NCI-H146 treated with DMSO at 0.1 percent for 48 hours (cell line): ENCODE data around the gene ATMIN.
A peak's percentile ranks its signal among the peaks of the same experiment; 100 is the strongest.

Experiments used
- DNase-seq: peaks from one replicate; lab custom pipeline; 2025; ENCODE audit not compliant: unreplicated experiment; lab: John Stamatoyannopoulos, UW

Gene ATMIN

DNA sequence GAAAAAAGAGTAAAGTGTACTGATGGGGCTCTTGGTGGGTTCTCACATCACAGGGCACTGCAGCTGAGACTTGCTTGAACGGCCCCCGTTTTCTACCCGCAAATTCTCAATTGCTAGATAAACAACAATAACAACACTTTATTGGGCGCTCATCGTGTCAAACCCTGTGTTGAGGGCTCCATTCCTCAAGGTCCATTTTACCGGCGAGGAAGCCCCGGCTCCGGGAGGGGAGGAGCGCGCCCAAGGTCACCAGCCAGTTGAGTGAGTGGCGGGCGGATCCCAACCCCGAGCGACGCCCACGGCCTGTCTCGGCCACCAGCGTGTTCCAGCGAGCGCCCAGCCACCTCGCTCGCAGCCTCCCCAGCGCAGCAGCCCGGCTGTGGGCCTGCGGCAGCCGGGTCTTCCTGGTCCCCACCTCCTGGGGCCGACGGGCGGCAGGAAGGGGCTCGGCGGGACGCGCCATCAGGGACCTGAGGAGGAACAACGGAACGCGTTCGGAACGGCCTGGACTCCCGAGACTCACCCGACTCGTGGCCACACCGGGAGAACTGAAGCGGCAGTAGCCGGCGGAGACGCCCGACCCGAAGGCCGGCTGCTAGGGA is 29.3 kb upstream of the ATMIN start:
- peak; percentile 30 for DNase-seq

DNA sequence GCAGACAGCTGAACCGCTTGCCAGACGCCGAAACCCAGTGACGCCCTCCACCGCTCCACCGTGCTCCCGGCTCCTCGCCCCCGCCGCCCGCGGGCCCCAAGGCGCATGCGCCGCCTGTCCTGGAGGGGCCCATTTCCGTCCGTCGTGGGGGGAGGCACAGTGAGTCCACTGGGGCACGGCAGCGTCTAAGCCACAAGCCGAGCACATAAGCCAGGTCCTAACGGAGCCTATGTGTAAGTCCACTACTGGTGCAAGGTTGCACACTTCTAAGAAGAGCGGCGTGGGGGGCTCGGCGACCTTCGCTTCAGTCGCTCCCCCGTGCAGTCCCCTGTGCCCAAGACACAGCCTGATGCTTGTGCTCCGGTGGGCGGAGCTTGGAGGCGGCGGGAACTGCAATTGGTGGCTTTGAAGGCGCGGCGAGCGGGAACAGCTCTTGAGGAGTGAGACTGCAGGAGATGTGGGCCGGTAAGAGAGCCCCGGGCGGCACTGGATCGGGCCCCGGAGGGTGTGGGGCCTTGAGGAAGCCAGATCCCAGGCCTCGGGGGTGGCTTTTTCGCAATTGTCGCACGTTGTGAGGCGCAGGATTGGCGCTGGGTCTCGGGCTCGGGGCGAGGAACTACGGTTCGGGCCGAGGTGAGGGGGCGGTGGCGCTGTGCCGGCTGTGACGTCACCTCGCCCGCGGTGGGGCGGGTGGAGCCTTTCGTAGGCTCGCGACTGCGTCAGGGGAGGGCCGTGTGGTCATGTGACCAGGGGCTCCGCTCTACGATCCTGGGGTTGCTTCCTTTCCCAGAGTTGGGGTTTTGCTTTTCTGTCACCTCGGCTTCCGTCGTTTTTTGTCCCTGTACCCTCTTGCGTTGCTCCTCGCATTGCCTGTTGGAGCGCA is 28.6 kb upstream of the ATMIN start, which contains the start of the genes CENPN and CMC2:
CENPN (plus strand) TSS at position 402 of the 883 bp plus-strand sequence. CDS start 4,726 bp downstream, outside the sequence.
CMC2 (minus strand) TSS at position 73 of the 883 bp plus-strand sequence. CDS start 9,491 bp downstream, outside the sequence.
- peak; percentile 78 for DNase-seq

- DNase-seq = no peak
These were observed 27.2 kb upstream of the ATMIN start for GRCh38 chr16:81008505-81008789.

DNA sequence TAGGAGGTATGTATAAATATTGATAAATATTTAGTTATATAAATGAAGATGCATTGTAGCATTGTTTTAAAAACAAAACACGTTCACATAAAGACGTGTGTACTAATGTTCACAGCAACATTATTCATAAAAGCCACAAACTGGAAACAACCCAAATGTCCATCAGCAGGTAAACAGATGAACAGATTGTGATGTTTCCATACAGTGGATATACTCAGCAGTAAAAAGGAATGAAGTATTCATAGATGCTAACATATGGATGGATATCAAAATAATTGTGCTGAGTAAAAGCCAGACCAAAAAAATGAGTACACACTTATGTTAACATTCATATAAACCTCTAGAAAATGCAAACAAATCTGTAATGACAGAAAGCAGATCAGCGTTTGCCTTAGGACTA is 22.7 kb upstream of the ATMIN start:
- no peak for DNase-seq

- DNase-seq = no peak
These were observed 21.0 kb upstream of the ATMIN start for GRCh38 chr16:81014672-81015071.

DNA sequence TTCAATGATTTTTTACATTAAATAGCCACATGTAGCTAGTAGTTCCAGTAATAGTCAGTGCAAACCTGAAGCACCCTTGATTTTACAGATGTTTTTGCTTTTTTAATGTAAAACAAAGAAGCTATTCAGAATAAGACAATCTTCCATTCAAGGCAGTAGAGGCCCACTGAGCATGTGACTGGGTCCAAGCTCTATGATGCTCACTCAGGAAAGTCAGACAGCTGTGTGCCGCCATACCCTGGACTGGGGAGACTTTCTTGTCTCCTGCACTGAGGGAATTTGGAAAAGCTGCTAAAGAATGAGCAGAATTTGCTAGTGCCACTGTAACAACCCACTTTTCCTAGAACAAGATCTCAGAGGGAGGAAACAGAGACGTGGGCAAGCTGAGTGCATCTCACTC is 17.1 kb upstream of the ATMIN start:
- no peak for DNase-seq

DNA sequence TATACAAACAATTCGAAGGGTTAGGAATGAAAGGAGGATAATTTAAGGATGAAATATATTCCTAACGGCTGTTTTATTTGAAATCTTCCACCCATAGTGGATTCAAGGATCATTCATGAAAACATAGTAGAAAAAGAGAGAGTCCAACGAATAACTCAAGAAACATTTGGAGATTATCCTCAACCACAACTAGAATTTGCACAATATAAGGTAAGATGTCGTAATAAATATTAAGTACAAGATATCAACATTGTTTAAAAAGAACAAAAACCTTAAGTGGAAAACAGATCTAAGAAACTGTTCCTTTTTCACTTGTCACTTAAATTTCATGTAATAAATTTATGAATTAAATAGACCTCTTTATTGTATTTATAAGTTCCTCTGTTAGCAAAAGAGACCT is 9.2 kb upstream of the ATMIN start:
- DNase-seq = no peak

GRCh38 chr16:81029930-81030604 is 5.6 kb upstream of the ATMIN start:
- DNase-seq = no peak

DNA sequence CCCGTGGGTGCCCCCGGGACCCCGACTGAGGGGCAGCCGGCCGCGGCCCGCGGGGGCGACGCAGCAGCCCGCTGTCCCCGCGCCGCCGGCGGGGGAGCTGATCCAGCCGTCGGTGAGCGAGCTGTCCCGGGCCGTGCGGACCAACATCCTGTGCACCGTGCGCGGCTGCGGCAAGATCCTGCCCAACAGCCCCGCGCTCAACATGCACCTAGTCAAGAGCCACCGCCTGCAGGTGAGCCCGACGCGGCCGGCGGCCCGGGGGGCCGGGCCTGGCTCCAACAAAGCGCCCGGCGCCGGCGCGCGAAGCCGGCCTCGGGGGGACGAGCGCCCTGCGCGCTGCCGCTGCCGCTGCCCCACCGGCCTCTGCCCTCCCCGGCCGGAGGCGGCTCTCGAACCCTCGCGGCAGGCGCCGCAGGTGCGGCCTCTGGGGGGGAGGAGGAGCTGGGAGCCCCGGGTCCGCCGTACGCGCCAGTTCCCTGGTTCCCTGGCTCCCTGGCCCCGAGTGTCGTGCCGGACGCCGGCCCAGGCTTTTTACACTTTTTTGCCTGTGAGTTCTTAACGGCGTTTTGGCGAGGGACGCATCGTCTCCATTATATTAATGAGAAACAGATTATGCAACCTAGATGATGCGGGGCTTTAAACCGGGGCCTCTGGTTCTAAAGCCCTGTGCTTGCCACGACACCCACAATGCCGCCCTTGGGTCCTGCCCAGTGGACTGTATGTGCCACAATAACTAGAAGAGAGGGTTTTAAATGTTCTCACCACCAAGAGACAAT is 521 bp downstream of the ATMIN start:
- DNase-seq = no peak

DNA sequence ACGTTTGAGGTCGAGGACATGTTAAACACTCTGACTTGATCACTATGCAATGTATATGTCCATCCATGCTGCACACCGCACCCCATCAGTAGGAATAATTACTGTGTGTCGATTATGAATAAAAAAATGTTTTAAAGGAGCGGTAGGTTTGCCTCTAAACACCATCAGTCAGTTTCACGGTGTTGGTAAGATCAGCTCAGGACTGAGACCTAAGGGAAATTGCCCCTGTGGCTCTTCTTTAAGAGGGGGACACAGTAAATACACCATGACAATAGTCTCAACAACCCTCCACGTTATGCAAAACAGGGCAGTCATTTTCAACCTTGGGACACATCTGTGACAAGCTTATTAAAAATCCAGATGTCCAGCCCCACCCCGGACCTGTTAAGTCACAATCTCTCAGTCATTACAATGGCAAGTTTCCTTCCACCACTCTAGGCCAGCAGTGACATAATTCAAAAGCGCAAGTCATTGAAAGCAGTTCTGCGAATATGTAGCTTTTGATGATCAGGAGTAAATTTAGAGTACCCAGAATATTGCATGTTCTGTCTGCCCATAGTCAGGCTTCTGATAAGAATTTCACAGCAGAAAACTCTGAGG is 1.2 kb downstream of the ATMIN start:
- no peak for DNase-seq

GRCh38 chr16:81040131-81040530 is 4.5 kb downstream of the ATMIN start:
- DNase-seq = no peak

- no peak for DNase-seq
These were observed 5.2 kb downstream of the ATMIN start for GRCh38 chr16:81040842-81041241.

DNA sequence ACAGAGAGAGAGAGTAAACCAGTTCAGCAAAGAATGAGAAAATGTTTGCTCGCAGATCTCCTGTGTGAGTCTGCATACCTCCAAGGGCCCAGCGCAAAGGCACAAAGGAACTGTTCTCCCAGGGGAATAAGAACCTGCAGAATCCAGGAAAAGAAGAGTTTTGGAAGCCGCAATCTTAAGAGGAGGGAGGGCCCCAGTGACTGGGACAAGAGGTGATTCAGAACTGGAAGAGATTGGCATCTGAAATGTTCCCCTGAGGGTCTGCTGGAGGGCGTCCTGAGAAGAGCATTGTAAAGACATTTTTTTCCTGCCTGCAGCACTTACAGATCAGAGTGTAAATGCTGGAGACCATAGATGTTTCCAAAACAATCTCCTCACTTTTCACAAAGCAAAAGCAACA is 6.1 kb downstream of the ATMIN start:
- DNase-seq = no peak

- DNase-seq = no peak
These were observed 7.2 kb downstream of the ATMIN start for GRCh38 chr16:81042821-81043220.

DNA sequence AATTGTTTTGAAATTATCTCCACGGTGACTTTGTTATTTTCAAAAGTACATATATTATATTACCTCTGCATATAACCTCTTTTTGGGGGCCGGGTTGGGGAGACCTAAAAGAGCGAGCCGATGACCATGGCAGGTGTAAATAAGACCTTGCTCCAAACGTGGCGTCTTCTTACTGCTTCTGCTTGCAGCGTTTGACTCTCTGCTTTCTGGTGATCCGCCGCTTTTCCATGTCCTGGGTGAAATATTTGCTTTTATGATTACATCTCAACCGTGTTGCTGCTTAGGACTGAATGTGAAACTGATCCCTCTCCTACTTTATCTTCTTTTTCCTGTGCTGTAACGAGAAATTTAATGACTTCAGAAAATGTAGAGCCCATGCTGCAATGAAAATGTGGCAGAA is 18.1 kb downstream of the ATMIN start:
- DNase-seq = no peak

- DNase-seq = no peak
These were observed 25.1 kb downstream of the ATMIN start for GRCh38 chr16:81060576-81061306.

DNA sequence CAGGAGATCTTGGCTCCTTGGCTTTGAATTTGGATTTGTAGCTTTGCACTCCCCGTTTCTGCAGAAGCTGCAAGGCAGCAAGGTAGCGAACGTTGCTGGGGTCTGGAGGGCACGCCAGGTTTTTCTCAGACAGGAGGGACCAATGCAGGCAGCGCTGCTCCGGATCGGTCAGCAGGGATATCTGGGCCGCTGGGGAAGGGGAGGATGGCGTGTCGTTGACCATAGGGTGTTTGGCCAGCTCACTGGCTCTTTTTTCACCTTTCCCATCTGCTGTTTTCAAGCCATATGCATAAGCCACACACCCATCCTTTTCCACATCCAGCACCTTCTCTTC is 25.6 kb downstream of the ATMIN start:
- no peak for DNase-seq

DNA sequence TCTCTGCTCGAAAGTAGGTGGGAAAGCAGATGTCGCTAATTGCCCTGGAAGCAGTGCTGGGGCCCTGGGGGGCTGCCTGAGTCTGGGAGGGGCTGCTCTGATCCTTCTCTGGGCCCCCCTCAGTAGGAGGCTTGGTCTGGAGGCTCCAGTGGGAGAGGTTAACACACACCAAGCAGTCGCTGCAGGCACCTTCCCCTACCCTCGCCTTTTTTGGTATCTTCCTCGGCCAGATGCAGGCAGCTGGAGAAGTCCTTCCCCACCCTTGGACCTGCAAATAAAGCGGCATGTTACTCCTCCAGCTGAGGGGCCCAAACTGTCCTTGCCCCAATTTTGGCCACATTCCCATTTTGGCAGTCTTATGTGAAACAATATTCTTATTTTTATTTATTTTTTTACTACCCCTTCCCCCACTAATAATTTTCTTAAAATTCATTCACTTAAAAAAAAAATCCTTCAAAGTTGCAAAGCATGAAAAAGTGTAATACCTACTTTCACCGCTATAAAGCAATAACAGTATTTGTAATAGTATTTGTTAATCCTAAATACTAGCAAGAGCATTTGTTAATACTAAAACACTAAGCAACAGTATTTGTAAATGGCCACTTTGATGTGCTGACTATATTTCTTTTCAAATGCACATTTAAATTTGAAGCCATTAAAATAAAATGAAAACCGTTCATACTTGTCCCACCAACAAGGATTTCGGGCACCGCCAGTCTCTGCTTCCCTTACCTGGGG is 26.4 kb downstream of the ATMIN start:
- no peak for DNase-seq

GRCh38 chr16:81066681-81067080 is 31.0 kb downstream of the ATMIN start:
- DNase-seq = no peak

GRCh38 chr16:81067166-81067565 is 31.5 kb downstream of the ATMIN start:
- no peak for DNase-seq
